ENCODE data around the gene TEX13A.
"Not testable (repeated sequence)": the region's sequence is repeated elsewhere in the genome, so short reads cannot be mapped to it uniquely, and the experiment has no call there.

Gene TEX13A

GRCh38 chrX:105260291-105261043 lies 40.0 kb upstream of the TEX13A start:
- DNase-seq (ENCODE audit: low spot score), result no peak
- TF ChIP-seq, protein P1, sequence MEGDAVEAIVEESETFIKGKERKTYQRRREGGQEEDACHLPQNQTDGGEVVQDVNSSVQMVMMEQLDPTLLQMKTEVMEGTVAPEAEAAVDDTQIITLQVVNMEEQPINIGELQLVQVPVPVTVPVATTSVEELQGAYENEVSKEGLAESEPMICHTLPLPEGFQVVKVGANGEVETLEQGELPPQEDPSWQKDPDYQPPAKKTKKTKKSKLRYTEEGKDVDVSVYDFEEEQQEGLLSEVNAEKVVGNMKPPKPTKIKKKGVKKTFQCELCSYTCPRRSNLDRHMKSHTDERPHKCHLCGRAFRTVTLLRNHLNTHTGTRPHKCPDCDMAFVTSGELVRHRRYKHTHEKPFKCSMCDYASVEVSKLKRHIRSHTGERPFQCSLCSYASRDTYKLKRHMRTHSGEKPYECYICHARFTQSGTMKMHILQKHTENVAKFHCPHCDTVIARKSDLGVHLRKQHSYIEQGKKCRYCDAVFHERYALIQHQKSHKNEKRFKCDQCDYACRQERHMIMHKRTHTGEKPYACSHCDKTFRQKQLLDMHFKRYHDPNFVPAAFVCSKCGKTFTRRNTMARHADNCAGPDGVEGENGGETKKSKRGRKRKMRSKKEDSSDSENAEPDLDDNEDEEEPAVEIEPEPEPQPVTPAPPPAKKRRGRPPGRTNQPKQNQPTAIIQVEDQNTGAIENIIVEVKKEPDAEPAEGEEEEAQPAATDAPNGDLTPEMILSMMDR (IDR thresholded peaks at IDR 0.05; ENCODE audit: borderline replicate concordance, control extremely low read depth, extremely low read depth, insufficient read depth, missing control alignments), result no peak
- in situ Hi-C loops (cut with MboI; ENCODE audit: low sequenced_read_pairs, unreplicated experiment), result no loop called here

- in situ Hi-C loops (cut with MboI; ENCODE audit: low sequenced_read_pairs, unreplicated experiment), result no loop called here
- DNase-seq (ENCODE audit: low spot score), result no peak
- TF ChIP-seq, protein P1 (IDR thresholded peaks at IDR 0.05; ENCODE audit: borderline replicate concordance, control extremely low read depth, extremely low read depth, insufficient read depth, missing control alignments), result no peak
These were observed 20.6 kb upstream of the TEX13A start for GRCh38 chrX:105241056-105241455.

GRCh38 chrX:105237407-105237806 lies 16.9 kb upstream of the TEX13A start:
- DNase-seq (ENCODE audit: low spot score); in situ Hi-C loops (cut with MboI; ENCODE audit: low sequenced_read_pairs, unreplicated experiment): not testable (repeated sequence)

DNA sequence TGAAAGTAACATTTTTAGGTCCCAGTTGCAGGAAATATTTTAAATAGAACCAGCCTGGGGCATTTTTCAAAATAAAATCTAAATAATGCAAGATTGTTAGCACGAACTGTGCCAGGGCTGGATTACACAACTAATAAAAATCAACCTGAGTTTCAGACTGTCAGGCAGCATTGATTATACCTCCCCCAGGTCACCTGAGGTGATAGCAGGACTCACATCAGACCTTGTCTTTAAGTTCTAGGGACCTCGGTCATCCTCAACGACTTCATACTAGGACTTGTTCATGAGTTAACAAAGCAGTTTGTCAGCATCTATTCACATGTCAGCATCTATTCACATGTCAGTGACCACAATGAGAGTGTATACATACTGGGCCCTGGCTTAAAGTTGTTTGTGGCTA lies 8.7 kb upstream of the TEX13A start:
- TF ChIP-seq, protein P1 (IDR thresholded peaks at IDR 0.05; ENCODE audit: borderline replicate concordance, control extremely low read depth, extremely low read depth, insufficient read depth, missing control alignments), result no peak
- DNase-seq (ENCODE audit: low spot score), result no peak
- in situ Hi-C loops (cut with MboI; ENCODE audit: low sequenced_read_pairs, unreplicated experiment), result no loop called here

GRCh38 chrX:105228602-105229001 lies 8.1 kb upstream of the TEX13A start:
- DNase-seq (ENCODE audit: low spot score), result no peak
- TF ChIP-seq, protein P1 (IDR thresholded peaks at IDR 0.05; ENCODE audit: borderline replicate concordance, control extremely low read depth, extremely low read depth, insufficient read depth, missing control alignments), result no peak
- in situ Hi-C loops (cut with MboI; ENCODE audit: low sequenced_read_pairs, unreplicated experiment), result no loop called here

DNA sequence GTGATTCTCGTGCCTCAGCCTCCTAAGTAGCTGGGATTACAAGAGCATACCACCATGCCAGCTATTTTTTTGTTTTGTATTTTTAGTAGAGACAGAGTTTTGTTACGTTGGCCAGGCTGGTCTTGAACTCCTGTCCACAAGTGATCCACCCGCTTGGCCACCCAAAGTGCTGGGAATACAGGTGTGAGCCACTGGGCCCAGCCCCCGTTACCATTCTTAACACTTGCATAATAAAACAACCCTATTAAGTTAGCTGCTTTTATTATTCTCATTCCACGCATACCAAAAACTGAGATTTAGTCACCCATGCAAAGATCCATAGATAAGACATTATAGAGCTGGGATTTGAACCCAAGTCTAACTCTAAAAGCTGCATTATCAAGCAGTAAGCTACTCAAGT lies 6.0 kb upstream of the TEX13A start:
- in situ Hi-C loops (cut with MboI; ENCODE audit: low sequenced_read_pairs, unreplicated experiment), result no loop called here
- no peak for DNase-seq (ENCODE audit: low spot score)
- TF ChIP-seq, protein P1 (IDR thresholded peaks at IDR 0.05; ENCODE audit: borderline replicate concordance, control extremely low read depth, extremely low read depth, insufficient read depth, missing control alignments), result no peak

DNA sequence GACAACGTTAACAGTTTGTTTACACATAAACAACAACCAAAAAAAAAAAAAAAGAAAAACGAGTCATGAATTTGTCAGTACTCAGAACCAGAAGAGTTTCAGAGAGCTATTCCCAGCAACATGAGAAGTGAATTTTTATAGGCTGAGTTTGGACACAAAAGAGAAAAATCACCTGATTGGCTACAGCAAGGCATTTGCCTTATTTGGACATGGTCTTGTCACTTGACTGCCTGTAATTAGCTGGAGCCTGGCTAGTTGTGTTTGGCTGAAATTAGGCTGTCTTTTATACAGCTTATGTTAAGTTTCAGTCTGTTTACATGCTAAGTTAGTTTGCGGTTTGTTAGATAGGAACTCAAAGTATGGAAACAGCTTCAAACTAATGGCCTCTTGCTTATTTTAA lies 880 bp upstream of the TEX13A start:
- in situ Hi-C loops (cut with MboI; ENCODE audit: low sequenced_read_pairs, unreplicated experiment), result no loop called here
- DNase-seq (ENCODE audit: low spot score), result no peak
- TF ChIP-seq, protein P1 (IDR thresholded peaks at IDR 0.05; ENCODE audit: borderline replicate concordance, control extremely low read depth, extremely low read depth, insufficient read depth, missing control alignments), result no peak
